Suppressor macrophage treated with lipopolysaccharide for 1 hour (primary cell): ENCODE measurements around the gene ANKRD50.

Experiments used
- DNase-seq, 3 donors: peaks; one replicate each; pipeline ENCODE4 v3.0.0-alpha.2; 2020 to 2022

The ANKRD50 gene

GRCh38 chr4:124633285-124633941 is 79.1 kb downstream of the ANKRD50 start:
- DNase-seq, result no peak

- DNase-seq, result no peak
Measured at GRCh38 chr4:124632439-124632838, 80.1 kb downstream of the ANKRD50 start.

GRCh38 chr4:124631760-124632159 is 80.8 kb downstream of the ANKRD50 start:
- DNase-seq, result peak; percentile 74 to 82 (median 76)

- no peak for DNase-seq
Measured at GRCh38 chr4:124629681-124630080, 82.9 kb downstream of the ANKRD50 start.
